GM21447 (cell line): Measurements from ENCODE around the gene DAPK1.
"Not testable (repeated sequence)": the region's sequence is repeated elsewhere in the genome, so short reads cannot be mapped to it uniquely, and the experiment has no call there.

Experiments
- ATAC-seq: cut with Tn5 transposase; IDR thresholded peaks from one replicate; pipeline ENCODE4 v1.9.1; 2021; ENCODE audit not compliant: unreplicated experiment

The DAPK1 gene

DNA sequence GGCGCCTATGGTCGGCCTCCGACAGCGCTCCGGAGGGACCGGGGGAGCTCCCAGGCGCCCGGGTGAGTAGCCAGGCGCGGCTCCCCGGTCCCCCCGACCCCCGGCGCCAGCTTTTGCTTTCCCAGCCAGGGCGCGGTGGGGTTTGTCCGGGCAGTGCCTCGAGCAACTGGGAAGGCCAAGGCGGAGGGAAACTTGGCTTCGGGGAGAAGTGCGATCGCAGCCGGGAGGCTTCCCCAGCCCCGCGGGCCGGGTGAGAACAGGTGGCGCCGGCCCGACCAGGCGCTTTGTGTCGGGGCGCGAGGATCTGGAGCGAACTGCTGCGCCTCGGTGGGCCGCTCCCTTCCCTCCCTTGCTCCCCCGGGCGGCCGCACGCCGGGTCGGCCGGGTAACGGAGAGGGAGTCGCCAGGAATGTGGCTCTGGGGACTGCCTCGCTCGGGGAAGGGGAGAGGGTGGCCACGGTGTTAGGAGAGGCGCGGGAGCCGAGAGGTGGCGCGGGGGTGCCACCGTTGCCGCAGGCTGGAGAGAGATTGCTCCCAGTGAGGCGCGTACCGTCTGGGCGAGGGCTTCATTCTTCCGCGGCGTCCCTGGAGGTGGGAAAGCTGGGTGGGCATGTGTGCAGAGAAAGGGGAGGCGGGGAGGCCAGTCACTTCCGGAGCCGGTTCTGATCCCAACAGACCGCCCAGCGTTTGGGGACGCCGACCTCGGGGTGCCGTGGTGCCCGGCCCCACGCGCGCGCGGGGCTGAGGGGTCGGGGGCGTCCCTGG lies 561 bp downstream of the DAPK1 start:
- ATAC-seq: no peak

DNA sequence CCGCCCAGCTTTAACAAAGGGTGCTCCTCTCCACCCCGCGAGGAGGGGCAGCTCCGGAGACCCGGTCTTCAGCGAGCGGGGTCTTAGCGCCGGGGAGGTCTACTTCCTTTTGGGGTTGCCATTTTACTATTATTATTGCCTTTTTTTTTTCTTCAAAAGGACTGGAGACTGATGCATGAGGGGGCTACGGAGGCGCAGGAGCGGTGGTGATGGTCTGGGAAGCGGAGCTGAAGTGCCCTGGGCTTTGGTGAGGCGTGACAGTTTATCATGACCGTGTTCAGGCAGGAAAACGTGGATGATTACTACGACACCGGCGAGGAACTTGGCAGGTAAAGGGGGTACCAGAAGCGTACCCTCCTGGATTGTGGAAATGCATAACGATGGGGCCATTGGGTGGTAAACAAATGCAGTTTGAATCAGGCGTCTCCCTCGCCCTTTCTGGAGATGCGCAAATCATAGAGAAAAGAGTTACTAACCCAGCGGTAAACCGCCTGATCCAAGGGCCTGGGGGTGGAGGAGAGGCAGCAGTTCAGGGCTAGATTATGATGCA lies 1.2 kb downstream of the DAPK1 start:
- ATAC-seq: no peak

DNA sequence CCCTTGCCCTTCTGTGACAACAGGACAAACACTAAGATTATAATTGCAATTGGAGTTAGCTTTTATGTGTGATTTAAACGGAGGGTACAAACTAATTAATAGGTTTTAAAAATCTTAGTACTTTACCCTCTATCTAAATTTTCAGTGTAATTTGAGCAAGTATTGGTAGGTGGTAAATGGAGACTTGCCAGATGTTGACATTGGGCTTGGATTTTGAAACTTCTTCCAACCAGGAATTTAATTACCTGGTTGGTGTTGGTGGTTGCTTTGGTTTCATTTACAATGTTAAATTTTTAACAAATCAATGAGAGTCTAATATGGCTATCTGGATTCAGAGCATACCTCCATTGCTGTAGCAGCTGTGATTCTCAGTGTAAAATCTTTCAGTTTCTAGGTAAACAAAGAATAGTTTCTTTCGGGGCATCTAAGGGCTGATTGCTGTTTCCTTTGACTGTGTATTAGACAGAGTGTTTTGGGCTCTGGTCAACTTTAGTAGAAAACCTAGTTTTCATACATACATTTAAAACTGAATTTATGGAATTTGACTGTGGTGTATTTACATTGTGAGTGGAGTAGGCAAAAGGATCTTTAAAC lies 1.9 kb downstream of the DAPK1 start:
- peak; percentile 52 for ATAC-seq

- no peak for ATAC-seq
Measured at GRCh38 chr9:87500491-87501270, 3.0 kb downstream of the DAPK1 start.

- not testable (repeated sequence) for ATAC-seq
Measured at GRCh38 chr9:87501271-87501656, 3.6 kb downstream of the DAPK1 start.

DNA sequence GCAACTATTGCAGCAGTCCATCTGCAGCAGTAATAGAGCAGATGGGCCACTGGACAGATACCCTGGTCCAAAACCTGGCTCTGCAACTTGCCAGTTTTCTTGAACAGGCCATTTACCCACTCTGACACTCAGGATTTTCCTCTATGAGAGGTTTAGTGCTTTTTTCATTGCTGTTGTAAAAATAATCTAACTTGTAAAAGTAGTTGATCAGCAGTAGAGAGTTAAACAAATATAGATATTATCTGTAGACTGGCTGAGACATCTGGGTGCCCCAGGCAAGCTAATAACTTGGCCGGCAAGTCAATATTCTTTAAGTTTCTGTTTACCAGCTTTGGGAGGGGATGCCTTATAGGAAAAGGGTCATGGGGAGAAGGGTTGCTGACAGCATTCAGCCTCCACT lies 4.1 kb downstream of the DAPK1 start:
- ATAC-seq: no peak

DNA sequence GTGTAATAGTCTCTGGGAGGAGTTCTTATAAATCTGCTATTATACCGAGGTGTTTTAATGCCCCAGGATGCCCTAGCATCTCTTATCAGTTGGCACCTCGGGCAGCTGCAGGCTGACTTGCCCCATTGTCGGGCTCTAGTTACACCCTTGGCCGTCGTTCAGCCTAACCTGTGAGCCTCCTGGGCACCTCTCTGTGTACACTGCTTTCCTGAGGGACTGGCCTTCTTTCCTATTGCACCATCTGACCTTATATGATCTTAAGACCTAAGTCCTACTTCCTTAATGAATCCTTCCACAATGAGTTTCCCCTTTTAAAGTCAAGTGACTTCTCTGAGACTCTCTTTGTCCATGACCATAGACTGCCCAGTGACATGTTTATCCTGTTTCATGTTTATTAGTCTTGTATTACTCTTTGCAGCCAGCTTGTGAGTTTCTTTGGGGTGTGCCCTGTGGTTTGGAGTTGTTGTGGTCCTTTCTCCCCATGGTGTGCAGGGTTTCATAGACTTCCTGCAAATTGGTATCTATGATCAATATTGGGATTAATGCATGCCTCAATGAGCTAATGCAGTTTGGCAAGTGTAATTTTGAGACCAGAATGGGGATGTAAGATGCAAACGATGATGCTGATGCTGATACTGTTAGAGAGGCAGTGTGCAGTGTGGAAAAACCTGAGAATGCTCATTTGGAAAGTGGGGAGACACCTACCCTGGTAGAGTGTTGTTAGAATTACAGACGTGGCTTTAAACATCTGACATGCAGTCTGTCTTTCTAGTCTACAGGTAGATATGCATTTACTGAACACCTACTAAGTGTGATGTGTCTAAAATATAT lies 4.9 kb downstream of the DAPK1 start:
- ATAC-seq: no peak

DNA sequence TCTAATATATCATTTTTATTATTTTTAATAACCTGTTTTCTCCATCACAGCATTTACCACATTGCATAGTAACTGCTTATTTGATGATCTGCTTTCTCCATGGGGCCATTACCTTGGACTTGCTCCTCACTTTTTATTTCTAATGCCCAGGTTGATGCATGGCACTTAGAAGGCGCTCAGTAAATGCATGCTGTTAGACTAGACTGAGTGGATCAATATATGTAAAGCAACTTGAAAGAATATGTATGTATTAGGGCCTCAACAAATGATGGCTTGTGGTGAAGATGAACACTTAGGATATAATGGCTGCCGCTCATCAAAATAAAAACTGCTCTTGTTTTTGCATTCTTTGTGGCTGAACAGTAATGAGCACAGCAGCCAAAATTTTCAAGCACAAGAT lies 5.8 kb downstream of the DAPK1 start:
- no peak for ATAC-seq

GRCh38 chr9:87503927-87504326 lies 6.3 kb downstream of the DAPK1 start:
- ATAC-seq: no peak

GRCh38 chr9:87504938-87505337 lies 7.3 kb downstream of the DAPK1 start:
- no peak for ATAC-seq

- no peak for ATAC-seq
Measured at GRCh38 chr9:87505869-87506678, 8.4 kb downstream of the DAPK1 start.

- ATAC-seq: no peak
Measured at GRCh38 chr9:87507576-87507975, 9.9 kb downstream of the DAPK1 start.

DNA sequence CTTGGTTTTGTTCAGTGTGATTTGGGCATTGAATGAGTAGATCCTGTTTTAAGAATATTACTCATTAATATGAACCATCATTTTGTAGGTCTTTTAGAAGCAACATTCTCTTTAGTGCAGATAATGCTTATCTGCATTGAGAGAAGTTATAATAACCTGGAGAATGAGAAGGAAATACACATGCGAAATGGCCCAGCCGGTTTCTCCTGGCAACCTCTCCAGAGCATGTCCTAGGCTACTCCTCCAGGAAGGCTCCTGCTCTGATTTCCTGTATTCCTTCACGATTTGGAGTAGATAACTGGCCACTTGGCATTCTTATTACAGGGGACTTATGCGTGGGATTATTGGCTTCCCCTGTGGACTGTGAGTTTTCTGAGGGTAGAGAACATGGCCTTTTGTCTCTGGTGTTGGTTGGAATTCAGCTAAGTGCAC lies 12.6 kb downstream of the DAPK1 start:
- no peak for ATAC-seq

DNA sequence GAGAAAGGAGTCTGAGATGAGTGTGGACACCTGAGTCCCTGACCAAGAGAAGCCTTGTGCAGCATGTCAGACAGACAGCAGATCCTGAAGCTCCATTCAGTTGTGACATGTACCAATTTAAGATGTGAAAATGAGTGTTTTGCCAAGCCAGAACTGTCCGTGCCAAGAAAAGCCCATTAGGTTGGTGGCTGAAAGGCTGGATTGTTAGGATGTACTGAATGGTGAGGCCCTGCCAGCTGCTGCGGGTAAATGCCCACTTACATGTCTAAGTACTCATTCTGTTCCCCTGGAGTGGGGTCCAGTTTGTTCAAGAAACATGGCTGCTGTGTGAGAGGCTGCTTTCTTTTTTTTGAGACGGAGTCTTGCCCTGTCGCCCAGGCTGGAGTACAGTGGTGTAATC lies 14.6 kb downstream of the DAPK1 start:
- no peak for ATAC-seq

GRCh38 chr9:87513161-87513560 lies 15.5 kb downstream of the DAPK1 start:
- no peak for ATAC-seq

DNA sequence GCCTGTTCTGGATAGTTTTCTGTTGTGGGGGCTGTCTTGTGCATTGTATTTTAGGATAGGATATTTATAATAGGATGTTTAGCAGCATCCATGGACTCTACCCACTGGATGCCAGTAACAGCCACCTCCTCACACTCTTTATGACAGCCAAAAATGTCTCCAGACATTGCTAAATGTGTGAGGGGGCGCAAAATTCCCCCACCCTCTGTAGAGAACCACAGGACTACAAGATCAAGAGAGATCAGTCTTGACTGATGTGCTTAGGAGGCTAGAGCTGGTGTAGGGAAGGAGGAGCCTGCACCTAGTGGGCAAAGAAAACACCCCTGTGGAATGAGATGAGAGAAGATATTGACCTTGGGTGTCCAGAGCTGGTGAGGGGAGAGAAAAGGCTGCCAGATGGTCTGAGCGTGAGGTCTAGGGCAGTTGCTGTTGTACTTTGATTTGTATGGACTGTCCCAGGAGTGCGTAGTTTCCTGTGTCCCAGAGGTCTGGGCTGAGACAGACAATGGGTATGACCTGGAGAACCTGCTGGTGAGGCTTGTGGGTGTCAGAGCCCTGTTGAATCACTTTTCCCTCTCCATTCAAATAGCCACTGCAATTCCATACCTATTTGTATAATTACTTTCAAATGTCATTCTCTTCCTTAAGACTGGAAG lies 16.3 kb downstream of the DAPK1 start:
- no peak for ATAC-seq

- ATAC-seq: no peak
Measured at GRCh38 chr9:87515006-87515405, 17.3 kb downstream of the DAPK1 start.

GRCh38 chr9:87515588-87516221 lies 18.0 kb downstream of the DAPK1 start:
- no peak for ATAC-seq
